H1 (cell line): ENCODE measurements around the gene CPNE8. TPM values are rescaled to one million over a fixed set of nuclear protein-coding genes. Genes with fewer than 3 reads are reported as not detected.

Source experiments
- CTCF ChIA-PET: fragments of 300-600 bp; sonication (Branson Sonifier 250); formaldehyde crosslinking; loops from one replicate; lab custom pipeline; 2021; ENCODE audit not compliant: partially characterized antibody; lab: Charles Lee
- POLR2A ChIA-PET: fragments of 300-600 bp; sonication (Branson Sonifier 250); formaldehyde crosslinking; loops from one replicate; lab custom pipeline; 2021; ENCODE audit warnings: inconsistent platforms; ENCODE audit not compliant: partially characterized antibody; lab: Charles Lee
- DNase-seq, 2 experiments: peaks; one replicate each; pipeline versions ENCODE4 v3.0.0 to v3.0.0-alpha.2; 2010 to 2022; ENCODE audit warnings: low spot score in 2 of 2, low read depth in 1 of 2, mixed read lengths in 1 of 2
- FAIRE-seq: peaks from 2 replicates; lab custom pipeline; 2011; peaks lifted over from hg19 to GRCh38; lab: Jason Lieb, UNC
- H2AFZ ChIP-seq: 2 replicates; pipeline ENCODE4 v1.8.1; 2012; ENCODE audit warnings: low read length, inconsistent platforms
- H2AK5ac ChIP-seq: 2 replicates; pipeline ENCODE4 v1.6.1; 2013; ENCODE audit warnings: low read depth, low read length
- H2BK120ac ChIP-seq: replicated peaks from 2 replicates; pipeline ENCODE3; 2013; ENCODE audit warnings: low read depth, low read length, inconsistent platforms
- H2BK12ac ChIP-seq: 2 replicates; pipeline ENCODE4 v1.6.1; 2013; ENCODE audit warnings: low read depth, low read length
- H2BK15ac ChIP-seq: 2 replicates; pipeline ENCODE4 v1.6.1; 2013; ENCODE audit warnings: low read length
- H2BK20ac ChIP-seq: 2 replicates; pipeline ENCODE4 v1.6.1; 2013; ENCODE audit warnings: low read length
- H2BK5ac ChIP-seq: 2 replicates; pipeline ENCODE4 v1.6.1; 2013; ENCODE audit warnings: low read depth, low read length
- H3K14ac ChIP-seq: 2 replicates; pipeline ENCODE4 v1.6.1; 2013; ENCODE audit warnings: inconsistent platforms; ENCODE audit not compliant: insufficient read length
- H3K18ac ChIP-seq: 2 replicates; pipeline ENCODE4 v1.6.1; 2013; ENCODE audit warnings: low read length; ENCODE audit errors: extremely low read depth
- H3K23ac ChIP-seq: 2 replicates; pipeline ENCODE4 v1.6.1; 2013; ENCODE audit warnings: inconsistent platforms; ENCODE audit not compliant: insufficient read length
- H3K23me2 ChIP-seq: 2 replicates; pipeline ENCODE4 v1.6.1; 2013; ENCODE audit warnings: low read depth, low read length
- H3K27ac ChIP-seq: 2 replicates; pipeline ENCODE4 v1.6.1; 2011; ENCODE audit warnings: low read depth, low read length, inconsistent platforms
- H3K27me3 ChIP-seq, 4 experiments: replicated peaks in 1 of 4; 1 replicate in 1 of 4; 2 replicates in 3 of 4; pipeline versions ENCODE4 v1.6.1 to v1.8.1; 2011 to 2013; ENCODE audit warnings: low read length in 3 of 4, mild to moderate bottlenecking in 3 of 4, inconsistent platforms in 2 of 4, mixed read lengths in 2 of 4, moderate library complexity in 1 of 4; ENCODE audit not compliant: control insufficient read depth in 3 of 4, insufficient read depth in 3 of 4; ENCODE audit errors: extremely low read depth in 1 of 4
- H3K36me3 ChIP-seq, 4 experiments: 2 replicates each; pipeline versions ENCODE4 v1.6.1 to v1.8.1; 2011 to 2013; ENCODE audit warnings: mild to moderate bottlenecking in 4 of 4, low read length in 3 of 4, moderate library complexity in 2 of 4, control low read depth in 1 of 4, inconsistent platforms in 1 of 4; ENCODE audit not compliant: insufficient read depth in 4 of 4, control insufficient read depth in 2 of 4
- H3K4ac ChIP-seq: replicated peaks from 2 replicates; pipeline ENCODE3; 2013; ENCODE audit warnings: low read length, low read depth, mixed read lengths, inconsistent platforms; ENCODE audit not compliant: insufficient read length
- H3K4me1 ChIP-seq, 4 experiments: replicated peaks in 1 of 4; 1 replicate in 1 of 4; 2 replicates in 3 of 4; pipeline versions ENCODE4 v1.6.1 to v1.8.1; 2011 to 2013; ENCODE audit warnings: low read length in 3 of 4, inconsistent platforms in 2 of 4, mixed read lengths in 1 of 4; ENCODE audit not compliant: insufficient read depth in 4 of 4, control insufficient read depth in 3 of 4
- H3K4me2 ChIP-seq, 2 experiments: 2 replicates each; pipeline versions ENCODE4 v1.6.1 to v1.8.1; 2011 to 2013; ENCODE audit warnings: low read depth in 2 of 2, low read length in 2 of 2, control low read depth in 1 of 2, inconsistent platforms in 1 of 2, mild to moderate bottlenecking in 1 of 2; ENCODE audit not compliant: insufficient read depth in 1 of 2
- H3K4me3 ChIP-seq, 4 experiments: fragments of 200-600, 300-600 bp in 1 of 4; sonication (generic), shearing (Covaris generic), sonication (Bioruptor Twin) in 1 of 4; 2 replicates each; pipeline versions ENCODE4 v1.5.1 to v1.8.1; 2011 to 2016; ENCODE audit warnings: low read length in 4 of 4, low read depth in 3 of 4, control low read depth in 2 of 4, inconsistent platforms in 2 of 4, mild to moderate bottlenecking in 2 of 4, mixed read lengths in 1 of 4, moderate library complexity in 1 of 4; ENCODE audit not compliant: insufficient read depth in 2 of 4; ENCODE audit errors: extremely low read depth in 1 of 4
- H3K56ac ChIP-seq: replicated peaks from 2 replicates; pipeline ENCODE3; 2013; ENCODE audit warnings: low read depth, mild to moderate bottlenecking, mixed read lengths, low read length, inconsistent platforms; ENCODE audit not compliant: insufficient read length
- H3K79me1 ChIP-seq: 2 replicates; pipeline ENCODE4 v1.6.1; 2013; ENCODE audit warnings: low read depth, low read length, control low read depth
- H3K79me2 ChIP-seq, 2 experiments: 2 replicates each; pipeline versions ENCODE4 v1.6.1 to v1.8.1; 2012 to 2013; ENCODE audit warnings: low read length in 2 of 2, mild to moderate bottlenecking in 2 of 2, inconsistent platforms in 1 of 2; ENCODE audit not compliant: insufficient read depth in 2 of 2, control insufficient read depth in 1 of 2
- H3K9ac ChIP-seq, 4 experiments: replicated peaks in 1 of 4; 1 replicate in 1 of 4; 2 replicates in 3 of 4; pipeline versions ENCODE4 v1.6.1 to v1.8.1; 2011 to 2013; ENCODE audit warnings: low read depth in 3 of 4, low read length in 3 of 4, control low read depth in 2 of 4, mild to moderate bottlenecking in 2 of 4, moderate library complexity in 2 of 4, inconsistent platforms in 1 of 4; ENCODE audit errors: extremely low read depth in 1 of 4
- H3K9me3 ChIP-seq, 2 experiments: 2 replicates each; pipeline versions ENCODE4 v1.6.1 to v1.8.1; 2012 to 2013; ENCODE audit warnings: mild to moderate bottlenecking in 2 of 2, moderate library complexity in 2 of 2, control low read depth in 1 of 2, inconsistent platforms in 1 of 2, low read depth in 1 of 2, low read length in 1 of 2, mixed read lengths in 1 of 2; ENCODE audit not compliant: insufficient read depth in 2 of 2
- H4K20me1 ChIP-seq, 2 experiments: replicated peaks in 1 of 2; 2 replicates each; pipeline versions ENCODE3 to v1.8.1; 2011 to 2013; ENCODE audit warnings: inconsistent platforms in 2 of 2, low read length in 2 of 2, mild to moderate bottlenecking in 1 of 2; ENCODE audit not compliant: insufficient read depth in 2 of 2, control insufficient read depth in 1 of 2
- H4K5ac ChIP-seq: 2 replicates; pipeline ENCODE4 v1.6.1; 2013; ENCODE audit warnings: low read length, low read depth, mixed read lengths, inconsistent platforms; ENCODE audit not compliant: insufficient read length
- H4K8ac ChIP-seq: 2 replicates; pipeline ENCODE4 v1.8.0; 2013; ENCODE audit warnings: mild to moderate bottlenecking, moderate library complexity, low read length, inconsistent platforms; ENCODE audit not compliant: insufficient read depth; ENCODE audit errors: extremely low read depth
- H4K91ac ChIP-seq: replicated peaks from 2 replicates; pipeline ENCODE3; 2013; ENCODE audit warnings: low read length, mixed read lengths, inconsistent platforms; ENCODE audit not compliant: insufficient read length
- ATF2 ChIP-seq: IDR thresholded peaks from 2 replicates; pipeline ENCODE4 v1.6.1; 2012; ENCODE audit warnings: low read length, inconsistent platforms
- E2F6 ChIP-seq: IDR thresholded peaks from 2 replicates; pipeline ENCODE4 v1.6.1; 2012; ENCODE audit warnings: inconsistent platforms
- EZH2 ChIP-seq: fragments of 200-600 bp; sonication (generic); IDR thresholded peaks from 2 replicates; pipeline ENCODE4 v1.7.1; 2012; ENCODE audit warnings: low read depth, mild to moderate bottlenecking, moderate library complexity, low read length, inconsistent platforms; ENCODE audit not compliant: severe bottlenecking
- JUND ChIP-seq: IDR thresholded peaks from 2 replicates; pipeline ENCODE4 v1.6.1; 2011; ENCODE audit warnings: mild to moderate bottlenecking, improper control_type of control experiment, low read length
- MAFK ChIP-seq: IDR thresholded peaks from 2 replicates; pipeline ENCODE4 v1.6.1; 2012; ENCODE audit warnings: low read depth, mild to moderate bottlenecking, improper control_type of control experiment, low read length
- POLR2AphosphoS5 ChIP-seq: IDR thresholded peaks from 2 replicates; pipeline ENCODE4 v1.6.1; 2011; ENCODE audit warnings: low read depth, low read length
- POU5F1 ChIP-seq: IDR thresholded peaks from 2 replicates; pipeline ENCODE4 v1.6.1; 2011; ENCODE audit warnings: low read depth, mild to moderate bottlenecking, low read length, moderate library complexity
- RBBP5 ChIP-seq: IDR thresholded peaks from 2 replicates; pipeline ENCODE4 v1.7.1; 2012; ENCODE audit warnings: low read depth, mild to moderate bottlenecking, inconsistent platforms, low read length, moderate library complexity, borderline replicate concordance
- RXRA ChIP-seq: IDR thresholded peaks from 2 replicates; pipeline ENCODE4 v1.6.1; 2011; ENCODE audit warnings: low read depth, mild to moderate bottlenecking, low read length, moderate library complexity; ENCODE audit not compliant: insufficient read depth
- SP4 ChIP-seq: IDR thresholded peaks from 2 replicates; pipeline ENCODE4 v1.6.1; 2012; ENCODE audit warnings: low read length, inconsistent platforms
- USF2 ChIP-seq: IDR thresholded peaks from 2 replicates; pipeline ENCODE4 v1.6.1; 2011; ENCODE audit warnings: low read length, improper control_type of control experiment
- WGBS, 2 experiments: shearing (Covaris generic) in 1 of 2; methylation state at CpG; one replicate each; pipeline versions ENCODE4 v1.1.6 to v1.1.7; 2013 to 2015; ENCODE audit warnings: low lambda C conversion rate in 2 of 2, mixed read lengths in 2 of 2, inconsistent platforms in 1 of 2, low coverage in 1 of 2, missing lambda C conversion rate in 1 of 2; ENCODE audit not compliant: insufficient replicate concordance in 2 of 2, insufficient coverage in 1 of 2, insufficient read length in 1 of 2; ENCODE audit errors: extremely low coverage in 1 of 2, missing lambda C conversion rate in 1 of 2; 5-methylcytosine and 5-hydroxymethylcytosine counted together
- polyA plus RNA-seq, 7 experiments: library from polyadenylated mRNA; depleted of rRNA in 3 of 7; stranded (reverse) in 5 of 7; unstranded in 2 of 7; fragments of >200 nt in 5 of 7; fragments of 200-250 nt in 2 of 7; gene quantifications; 1 replicate in 5 of 7; 2 replicates in 1 of 7; 4 replicates in 1 of 7; pipeline versions ENCODE4 v1.2.1 to v1.2.3, GENCODE V29; 2011 to 2013; ENCODE audit warnings: missing spikeins in 2 of 7, mixed read lengths in 2 of 7
- total RNA-seq: library from RNA; stranded (reverse); fragmentation: NEBNext Ultra II Directional; extraction: Animal tissue kit (Norgen Biotek cat#: 25700); gene quantifications from 2 replicates; pipeline ENCODE4 v1.2.1, GENCODE V29; 2021

The CPNE8 gene
- total and polyA plus RNA-seq, 2 of the 8 experiments (the other 6 are each of a cell fraction or from before 2014, with no cell fraction given) = 2.5 to 6.8 TPM

GRCh38 chr12:38728894-38729293 lies 176.5 kb downstream of the CPNE8 start:
- Histone ChIP-seq H4K8ac (no peak overlapping the region), H3K36me3 (no peaks in the 10 kb centered on the region), H3K27me3 (no peaks in the 10 kb centered on the region), H3K79me2 (no peaks in the 10 kb centered on the region), H2BK15ac (no peak overlapping the region), H4K5ac (no peak overlapping the region), H3K18ac (no peak overlapping the region), H3K79me1 (no peaks in the 10 kb centered on the region), H3K23ac (no peak overlapping the region), H3K9me3 (no peaks in the 10 kb centered on the region), H3K23me2 (no peaks in the 10 kb centered on the region), H2AK5ac (no peak overlapping the region), H3K4me1 (no peaks in the 10 kb centered on the region), H2BK120ac (no peak overlapping the region), H4K20me1 (no peaks in the 10 kb centered on the region), H3K56ac (no peak overlapping the region), H3K27ac (no peak overlapping the region), H3K4me3 (no peak overlapping the region), H3K14ac (no peak overlapping the region), H2AFZ (no peak overlapping the region), H2BK12ac (no peak overlapping the region), H2BK5ac (no peak overlapping the region), H2BK20ac (no peak overlapping the region), H4K91ac (no peak overlapping the region), H3K9ac (no peak overlapping the region), H3K4ac (no peak overlapping the region), H3K4me2 (no peak overlapping the region)
- CTCF ChIA-PET = interaction anchor here (0.8 kb wide), 1 partner anchor 184 kb away, joined by 3 read pairs; no protein-coding TSS in a partner anchor
- WGBS, 2 experiments = 95% methylated on average over 1 of the region's 1 CpG; no CpG with 5 or more reads in 1 of the 2 experiments
- FAIRE-seq = no peak
- POLR2A ChIA-PET = no interaction called here
- no peak for TF ChIP-seq USF2
- no peak for TF ChIP-seq RBBP5
- no peak for TF ChIP-seq RXRA
- TF ChIP-seq EZH2 = no peak
- TF ChIP-seq POU5F1 = no peak
- no peak for TF ChIP-seq E2F6
- no peak for TF ChIP-seq ATF2
- no peak for TF ChIP-seq MAFK
- TF ChIP-seq SP4 = no peak
- no peak for TF ChIP-seq POLR2AphosphoS5
- TF ChIP-seq JUND = no peak
- no peak for DNase-seq
